T-helper 1 cell treated with Interleukin-12 subunit alpha and Interleukin-12 subunit beta and Interleukin-4 antibody, amounts not matched to agents 30 μg/mL and 1 μg/mL, for 36 hours (primary cell): ENCODE data around the gene FN1.
A peak's percentile ranks its signal among the peaks of the same experiment; 100 is the strongest.

Experiments used
- H3K27ac Mint-ChIP-seq: one replicate; pipeline ENCODE4 v1.8.0; 2021; ENCODE audit warnings: mild to moderate bottlenecking, mixed read lengths
- H3K27me3 Mint-ChIP-seq: one replicate; pipeline ENCODE4 v1.8.0; 2021; ENCODE audit warnings: low read depth, mixed read lengths
- H3K36me3 Mint-ChIP-seq: one replicate; pipeline ENCODE4 v1.8.0; 2021; ENCODE audit warnings: low read depth, mixed read lengths
- H3K4me1 Mint-ChIP-seq: one replicate; pipeline ENCODE4 v1.8.0; 2021; ENCODE audit warnings: low read depth, mixed read lengths
- H3K4me3 Mint-ChIP-seq: one replicate; pipeline ENCODE4 v1.8.0; 2021; ENCODE audit warnings: mild to moderate bottlenecking, moderate library complexity, mixed read lengths
- H3K9me3 Mint-ChIP-seq: one replicate; pipeline ENCODE4 v1.8.0; 2021; ENCODE audit warnings: mixed read lengths

The FN1 gene

GRCh38 chr2:215435870-215436704 lies at the start of gene FN1:
TSS of gene FN1 (minus strand) at chr2:215436068. CDS start at chr2:215435802, 266 bp downstream.
- H3K36me3 Mint-ChIP-seq, result no peaks in the 10 kb centered on the region

GRCh38 chr2:215485032-215485431 lies 49.2 kb upstream of the FN1 start:
- Mint-ChIP-seq H3K4me3 (no peak overlapping the region), H3K27me3 (peaks cover 3% of the 10 kb centered on the region), H3K27ac (no peak overlapping the region), H3K36me3 (no peaks in the 10 kb centered on the region), H3K4me1 (no peaks in the 10 kb centered on the region), H3K9me3 (no peaks in the 10 kb centered on the region)

More at GRCh38 chr2:215435870-215436704, at the start of gene FN1:
- H3K27me3 Mint-ChIP-seq, result peaks cover 75% of the 10 kb centered on the region
- peak within 1 kb of the TSS; percentile 59 for H3K27ac Mint-ChIP-seq
- H3K9me3 Mint-ChIP-seq, result no peaks in the 10 kb centered on the region
- peaks cover 11% of the 10 kb centered on the region for H3K4me1 Mint-ChIP-seq
- peak within 1 kb of the TSS; percentile 77 for H3K4me3 Mint-ChIP-seq

GRCh38 chr2:215484570-215484969 lies 48.7 kb upstream of the FN1 start:
- H3K27me3 Mint-ChIP-seq, result peaks cover 3% of the 10 kb centered on the region
- H3K36me3 Mint-ChIP-seq, result no peaks in the 10 kb centered on the region

GRCh38 chr2:215483431-215483830 lies 47.6 kb upstream of the FN1 start:
- H3K4me1 Mint-ChIP-seq, result no peaks in the 10 kb centered on the region
- H3K36me3 Mint-ChIP-seq, result no peaks in the 10 kb centered on the region
- H3K27ac Mint-ChIP-seq, result no peak overlapping the region
- H3K27me3 Mint-ChIP-seq, result peaks cover 3% of the 10 kb centered on the region
- H3K9me3 Mint-ChIP-seq, result no peaks in the 10 kb centered on the region
- no peak overlapping the region for H3K4me3 Mint-ChIP-seq

More at GRCh38 chr2:215484570-215484969, 48.7 kb upstream of the FN1 start:
- H3K4me3 Mint-ChIP-seq, result no peak overlapping the region
- H3K9me3 Mint-ChIP-seq, result no peaks in the 10 kb centered on the region
- no peak overlapping the region for H3K27ac Mint-ChIP-seq
- no peaks in the 10 kb centered on the region for H3K4me1 Mint-ChIP-seq

GRCh38 chr2:215479536-215480240 lies 43.8 kb upstream of the FN1 start:
- Mint-ChIP-seq H3K27ac (no peak overlapping the region), H3K4me3 (no peak overlapping the region), H3K27me3 (peaks cover 5% of the 10 kb centered on the region)

GRCh38 chr2:215479121-215479520 lies 43.3 kb upstream of the FN1 start:
- Mint-ChIP-seq H3K4me3 (no peak overlapping the region), H3K27ac (no peak overlapping the region), H3K36me3 (no peaks in the 10 kb centered on the region), H3K9me3 (no peaks in the 10 kb centered on the region), H3K4me1 (no peaks in the 10 kb centered on the region), H3K27me3 (peaks cover 8% of the 10 kb centered on the region)

More at GRCh38 chr2:215479536-215480240, 43.8 kb upstream of the FN1 start:
- no peaks in the 10 kb centered on the region for H3K36me3 Mint-ChIP-seq
- H3K4me1 Mint-ChIP-seq, result no peaks in the 10 kb centered on the region
- H3K9me3 Mint-ChIP-seq, result no peaks in the 10 kb centered on the region

- Mint-ChIP-seq H3K27me3 (peaks cover 5% of the 10 kb centered on the region), H3K4me3 (no peak overlapping the region), H3K36me3 (no peaks in the 10 kb centered on the region), H3K9me3 (no peaks in the 10 kb centered on the region), H3K27ac (no peak overlapping the region), H3K4me1 (no peaks in the 10 kb centered on the region)
These were observed 40.6 kb upstream of the FN1 start for GRCh38 chr2:215476424-215476823.

GRCh38 chr2:215466097-215466909 lies 30.4 kb upstream of the FN1 start:
- Mint-ChIP-seq H3K36me3 (no peaks in the 10 kb centered on the region), H3K27ac (no peak overlapping the region), H3K27me3 (no peaks in the 10 kb centered on the region), H3K4me3 (no peak overlapping the region), H3K9me3 (no peaks in the 10 kb centered on the region), H3K4me1 (no peaks in the 10 kb centered on the region)

GRCh38 chr2:215465256-215465655 lies 29.4 kb upstream of the FN1 start:
- Mint-ChIP-seq H3K4me3 (no peak overlapping the region), H3K36me3 (no peaks in the 10 kb centered on the region), H3K27me3 (no peaks in the 10 kb centered on the region), H3K4me1 (no peaks in the 10 kb centered on the region), H3K9me3 (no peaks in the 10 kb centered on the region), H3K27ac (no peak overlapping the region)

- H3K36me3 Mint-ChIP-seq, result no peaks in the 10 kb centered on the region
- H3K4me1 Mint-ChIP-seq, result no peaks in the 10 kb centered on the region
- H3K9me3 Mint-ChIP-seq, result no peaks in the 10 kb centered on the region
- no peak overlapping the region for H3K4me3 Mint-ChIP-seq
- H3K27ac Mint-ChIP-seq, result no peak overlapping the region
- H3K27me3 Mint-ChIP-seq, result no peaks in the 10 kb centered on the region
These were observed 26.1 kb upstream of the FN1 start for GRCh38 chr2:215461836-215462532.

GRCh38 chr2:215460682-215461382 lies 25.0 kb upstream of the FN1 start:
- Mint-ChIP-seq H3K27ac (no peak overlapping the region), H3K27me3 (no peaks in the 10 kb centered on the region), H3K4me3 (no peak overlapping the region), H3K4me1 (no peaks in the 10 kb centered on the region), H3K9me3 (no peaks in the 10 kb centered on the region), H3K36me3 (no peaks in the 10 kb centered on the region)

- Mint-ChIP-seq H3K36me3 (no peaks in the 10 kb centered on the region), H3K4me1 (no peaks in the 10 kb centered on the region), H3K4me3 (no peak overlapping the region), H3K9me3 (no peaks in the 10 kb centered on the region), H3K27ac (no peak overlapping the region), H3K27me3 (peaks cover 6% of the 10 kb centered on the region)
These were observed 20.1 kb upstream of the FN1 start for GRCh38 chr2:215455958-215456357.

GRCh38 chr2:215454519-215455246 lies 18.8 kb upstream of the FN1 start:
- H3K4me3 Mint-ChIP-seq, result no peak overlapping the region
- H3K36me3 Mint-ChIP-seq, result no peaks in the 10 kb centered on the region
- no peaks in the 10 kb centered on the region for H3K9me3 Mint-ChIP-seq
- peaks cover 6% of the 10 kb centered on the region for H3K27me3 Mint-ChIP-seq
- no peaks in the 10 kb centered on the region for H3K4me1 Mint-ChIP-seq
- H3K27ac Mint-ChIP-seq, result no peak overlapping the region
